Measurements from ENCODE around the gene SLC9A3. TPM values are rescaled to one million over a fixed set of nuclear protein-coding genes. Genes with fewer than 3 reads are reported as not detected.

The SLC9A3 gene
- total and polyA plus RNA-seq, 4 experiments from 2014 or later: 2.2 to 3.1 (median 2.8) TPM

DNA sequence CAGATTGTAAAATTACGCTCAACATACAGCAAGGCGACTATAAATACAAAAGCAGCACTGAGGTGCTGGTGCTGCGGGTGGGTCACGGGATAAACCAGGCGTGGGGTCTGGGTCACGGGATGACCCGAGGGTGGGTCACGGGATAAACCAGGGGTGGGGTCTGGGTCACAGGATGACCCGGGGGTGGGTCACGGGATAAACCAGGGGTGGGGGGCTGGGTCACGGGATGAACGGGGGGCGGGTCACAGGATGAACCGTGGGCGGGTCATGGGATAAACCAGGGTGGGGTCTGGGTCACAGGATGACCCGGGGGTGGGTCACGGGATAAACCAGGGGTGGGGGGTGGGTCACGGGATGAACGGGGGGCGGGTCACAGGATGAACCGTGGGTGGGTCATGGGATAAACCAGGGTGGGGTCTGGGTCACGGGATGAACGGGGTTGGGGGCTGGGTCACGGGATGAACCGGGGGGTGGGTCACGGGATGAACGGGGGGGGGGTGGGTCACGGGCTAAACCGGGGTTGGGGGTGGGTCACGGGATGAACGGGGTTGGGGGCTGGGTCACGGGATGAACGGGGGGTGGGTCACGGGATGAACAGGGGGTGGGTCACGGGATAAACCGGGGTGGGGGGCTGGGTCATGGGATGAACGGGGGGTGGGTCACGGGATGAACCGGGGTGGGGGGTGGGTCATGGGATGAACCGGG is 30.2 kb upstream of the SLC9A3 start:
- peaks cover 0 to 4% (median 2%) of the 10 kb centered on the region in 8 donors for H3K9me3 Mint-ChIP-seq
- Histone ChIP-seq H3K27ac (ENCODE audit: low read depth, low read length) (no peak overlapping the region), H3K4me1 (ENCODE audit: insufficient read depth, low read length) (no peaks in the 10 kb centered on the region), H3K36me3 (ENCODE audit: insufficient read depth, low read length) (no peaks in the 10 kb centered on the region), H3K27me3 (ENCODE audit: insufficient read depth, low read length) (no peaks in the 10 kb centered on the region), H3K9me3 (ENCODE audit: control insufficient read depth in 1 of 2, low read length in 2 of 2) (no peaks in the 10 kb centered on the region), H3K4me3 (ENCODE audit: low read length in 2 of 2) (no peak overlapping the region)
- no peak overlapping the region for H3K27ac Mint-ChIP-seq
- no peak overlapping the region for H3K4me3 Mint-ChIP-seq
- no peak for DNase-seq
- no peaks in the 10 kb centered on the region for H3K4me1 Mint-ChIP-seq
- intact Hi-C loops (cut with micrococcal nuclease): no loop called here
- ChIA-PET POLR2A (ENCODE audit: partially characterized antibody) (no interaction called here), CTCF (ENCODE audit: partially characterized antibody) (no interaction called here)
- H3K36me3 Mint-ChIP-seq: no peaks in the 10 kb centered on the region
- peaks cover 10 to 15% of the 10 kb centered on the region in 2 donors for H3K27me3 Mint-ChIP-seq

DNA sequence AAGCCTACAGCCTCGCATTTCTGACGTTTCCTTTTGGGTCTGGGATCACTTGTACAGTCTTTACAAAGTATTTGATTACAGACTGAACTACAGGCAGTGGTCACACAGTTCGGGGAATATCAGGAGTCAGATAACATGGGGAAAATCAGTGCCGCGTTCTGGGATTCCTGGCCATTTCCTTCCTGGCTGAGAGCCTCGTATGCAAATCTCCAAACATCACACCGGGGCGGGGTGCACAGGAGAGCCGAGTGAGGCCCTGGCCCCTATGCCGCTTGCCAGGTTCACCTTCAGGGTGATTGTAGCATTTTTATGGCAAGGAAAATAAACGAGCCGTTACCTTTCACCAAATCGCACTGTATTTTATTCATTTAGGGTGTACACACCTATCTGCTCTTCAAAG is 29.6 kb upstream of the SLC9A3 start:
- ChIA-PET POLR2A (ENCODE audit: partially characterized antibody) (no interaction called here), CTCF (ENCODE audit: partially characterized antibody) (no interaction called here)
- peaks cover 0 to 4% (median 1%) of the 10 kb centered on the region in 8 donors for H3K9me3 Mint-ChIP-seq
- no peaks in the 10 kb centered on the region for H3K4me1 Mint-ChIP-seq
- no peak overlapping the region for H3K4me3 ChIP-seq (ENCODE audit: low read length in 2 of 2)
- intact Hi-C loops (cut with micrococcal nuclease): no loop called here
- no peaks in the 10 kb centered on the region for H3K36me3 Mint-ChIP-seq
- H3K27ac ChIP-seq (ENCODE audit: low read depth, low read length): no peak overlapping the region
- H3K36me3 ChIP-seq (ENCODE audit: insufficient read depth, low read length): no peaks in the 10 kb centered on the region
- H3K27me3 ChIP-seq (ENCODE audit: insufficient read depth, low read length): no peaks in the 10 kb centered on the region
- H3K9me3 ChIP-seq (ENCODE audit: control insufficient read depth in 1 of 2, low read length in 2 of 2): no peaks in the 10 kb centered on the region
- no peak overlapping the region for H3K27ac Mint-ChIP-seq
- H3K4me3 Mint-ChIP-seq: no peak overlapping the region
- no peaks in the 10 kb centered on the region for H3K4me1 ChIP-seq (ENCODE audit: insufficient read depth, low read length)
- peaks cover 7 to 20% of the 10 kb centered on the region in 2 donors for H3K27me3 Mint-ChIP-seq
- peak in 1 of 5 donors; percentile 9 for DNase-seq

DNA sequence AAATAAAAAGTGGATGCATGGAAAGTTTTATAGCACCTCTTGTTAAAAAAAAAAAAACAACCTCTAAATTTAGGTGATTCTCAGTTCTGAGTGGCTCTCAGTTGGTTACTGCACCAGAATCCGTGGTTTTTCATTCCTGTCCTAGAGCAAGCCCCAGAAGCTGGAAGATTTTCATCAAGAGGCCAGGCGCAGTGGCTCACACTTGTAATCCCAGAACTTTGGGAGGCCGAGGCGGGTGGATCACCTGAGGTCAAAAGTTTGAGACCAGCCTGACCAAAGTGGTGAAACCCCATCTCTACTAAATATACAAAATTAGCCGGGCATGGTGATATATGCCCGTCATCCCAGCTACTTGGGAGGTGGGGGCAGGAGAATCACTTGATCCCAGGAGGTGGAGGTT is 27.2 kb upstream of the SLC9A3 start:
- H3K4me3 Mint-ChIP-seq: no peak overlapping the region

DNA sequence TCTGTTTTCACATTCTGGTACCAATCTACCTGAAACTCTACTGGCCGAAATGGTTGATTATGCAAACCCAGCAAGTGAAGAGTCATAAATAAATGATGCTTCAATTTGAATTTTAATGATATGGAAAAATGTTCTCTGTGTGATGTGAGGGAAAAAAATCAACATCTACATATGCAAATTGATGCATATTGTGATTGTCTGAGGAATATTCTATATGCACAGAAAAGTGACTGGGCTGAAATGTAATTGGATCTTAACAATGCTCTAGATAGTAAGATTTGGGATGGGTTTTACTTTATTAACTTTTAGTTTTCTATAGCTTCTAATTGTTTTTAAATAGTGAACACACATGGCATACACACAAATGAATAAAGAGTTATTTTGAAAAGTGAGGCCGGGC is 25.0 kb upstream of the SLC9A3 start:
- no peaks in the 10 kb centered on the region for H3K36me3 ChIP-seq (ENCODE audit: insufficient read depth, low read length)
- Mint-ChIP-seq H3K9me3 (peaks cover 0 to 4% (median 1%) of the 10 kb centered on the region in 8 donors), H3K4me3 (no peak overlapping the region), H3K4me1 (peaks cover 0 to 1% (median under 1%) of the 10 kb centered on the region in 4 donors), H3K27ac (no peak overlapping the region), H3K27me3 (peaks cover 10 to 22% of the 10 kb centered on the region in 2 donors), H3K36me3 (no peaks in the 10 kb centered on the region)
- intact Hi-C loops (cut with micrococcal nuclease): no loop called here
- peaks cover 4% of the 10 kb centered on the region for H3K27me3 ChIP-seq (ENCODE audit: insufficient read depth, low read length)
- ChIA-PET POLR2A (ENCODE audit: partially characterized antibody) (no interaction called here), CTCF (ENCODE audit: partially characterized antibody) (no interaction called here)
- no peaks in the 10 kb centered on the region for H3K9me3 ChIP-seq (ENCODE audit: control insufficient read depth in 1 of 2, low read length in 2 of 2)
- H3K27ac ChIP-seq (ENCODE audit: low read depth, low read length): no peak overlapping the region
- no peak overlapping the region for H3K4me3 ChIP-seq (ENCODE audit: low read length in 2 of 2)
- DNase-seq: no peak
- H3K4me1 ChIP-seq (ENCODE audit: insufficient read depth, low read length): peaks cover 6% of the 10 kb centered on the region

More for the DNA sequence above, 27.2 kb upstream of the SLC9A3 start:
- Mint-ChIP-seq H3K27me3 (peaks cover 10 to 22% of the 10 kb centered on the region in 2 donors), H3K4me1 (no peaks in the 10 kb centered on the region), H3K36me3 (no peaks in the 10 kb centered on the region), H3K9me3 (peaks cover 0 to 4% (median 1%) of the 10 kb centered on the region in 8 donors), H3K27ac (no peak overlapping the region)
- no peak overlapping the region for H3K4me3 ChIP-seq (ENCODE audit: low read length in 2 of 2)
- H3K27ac ChIP-seq (ENCODE audit: low read depth, low read length): no peak overlapping the region
- ChIA-PET CTCF (ENCODE audit: partially characterized antibody) (no interaction called here), POLR2A (ENCODE audit: partially characterized antibody) (no interaction called here)
- H3K27me3 ChIP-seq (ENCODE audit: insufficient read depth, low read length): peaks cover 4% of the 10 kb centered on the region
- H3K36me3 ChIP-seq (ENCODE audit: insufficient read depth, low read length): no peaks in the 10 kb centered on the region
- no peaks in the 10 kb centered on the region for H3K9me3 ChIP-seq (ENCODE audit: control insufficient read depth in 1 of 2, low read length in 2 of 2)
- intact Hi-C loops (cut with micrococcal nuclease): no loop called here
- DNase-seq: no peak
- no peaks in the 10 kb centered on the region for H3K4me1 ChIP-seq (ENCODE audit: insufficient read depth, low read length)

DNA sequence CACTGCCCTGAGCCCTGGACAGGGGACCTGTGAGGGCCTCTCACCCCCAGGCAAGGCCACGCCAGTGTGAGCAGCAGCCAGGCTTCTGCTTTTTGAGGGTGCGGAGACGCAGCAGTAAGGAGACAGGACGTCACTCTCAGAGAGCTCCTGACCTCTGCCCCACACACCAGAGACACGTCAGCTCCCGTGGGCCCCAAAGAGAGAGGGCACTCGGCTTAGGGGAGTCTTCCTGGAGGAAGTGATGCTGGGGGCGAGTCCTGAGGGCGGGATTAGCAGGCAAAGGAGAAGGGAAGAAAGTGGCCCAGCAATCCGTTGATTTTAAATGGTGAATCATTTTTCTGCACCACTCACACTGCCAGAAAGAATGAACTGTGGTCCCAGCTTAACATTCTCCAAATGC is 24.0 kb upstream of the SLC9A3 start:
- POLR2A ChIA-PET (ENCODE audit: partially characterized antibody): no interaction called here
- H3K27me3 ChIP-seq (ENCODE audit: insufficient read depth, low read length): peaks cover 4% of the 10 kb centered on the region
- H3K9me3 ChIP-seq (ENCODE audit: control insufficient read depth in 1 of 2, low read length in 2 of 2): no peaks in the 10 kb centered on the region
- Mint-ChIP-seq H3K9me3 (peaks cover 0 to 4% (median 1%) of the 10 kb centered on the region in 8 donors), H3K36me3 (no peaks in the 10 kb centered on the region), H3K4me3 (no peak overlapping the region), H3K27ac (no peak overlapping the region), H3K4me1 (peaks cover 4 to 10% (median 7%) of the 10 kb centered on the region in 4 donors), H3K27me3 (peaks cover 10 to 22% of the 10 kb centered on the region in 2 donors)
- intact Hi-C loops (cut with micrococcal nuclease): no loop called here
- H3K4me1 ChIP-seq (ENCODE audit: insufficient read depth, low read length): peaks cover 16% of the 10 kb centered on the region
- DNase-seq: no peak
- no peak overlapping the region for H3K4me3 ChIP-seq (ENCODE audit: low read length in 2 of 2)
- no peak overlapping the region for H3K27ac ChIP-seq (ENCODE audit: low read depth, low read length)
- no peaks in the 10 kb centered on the region for H3K36me3 ChIP-seq (ENCODE audit: insufficient read depth, low read length)
- CTCF ChIA-PET (ENCODE audit: partially characterized antibody): no interaction called here

DNA sequence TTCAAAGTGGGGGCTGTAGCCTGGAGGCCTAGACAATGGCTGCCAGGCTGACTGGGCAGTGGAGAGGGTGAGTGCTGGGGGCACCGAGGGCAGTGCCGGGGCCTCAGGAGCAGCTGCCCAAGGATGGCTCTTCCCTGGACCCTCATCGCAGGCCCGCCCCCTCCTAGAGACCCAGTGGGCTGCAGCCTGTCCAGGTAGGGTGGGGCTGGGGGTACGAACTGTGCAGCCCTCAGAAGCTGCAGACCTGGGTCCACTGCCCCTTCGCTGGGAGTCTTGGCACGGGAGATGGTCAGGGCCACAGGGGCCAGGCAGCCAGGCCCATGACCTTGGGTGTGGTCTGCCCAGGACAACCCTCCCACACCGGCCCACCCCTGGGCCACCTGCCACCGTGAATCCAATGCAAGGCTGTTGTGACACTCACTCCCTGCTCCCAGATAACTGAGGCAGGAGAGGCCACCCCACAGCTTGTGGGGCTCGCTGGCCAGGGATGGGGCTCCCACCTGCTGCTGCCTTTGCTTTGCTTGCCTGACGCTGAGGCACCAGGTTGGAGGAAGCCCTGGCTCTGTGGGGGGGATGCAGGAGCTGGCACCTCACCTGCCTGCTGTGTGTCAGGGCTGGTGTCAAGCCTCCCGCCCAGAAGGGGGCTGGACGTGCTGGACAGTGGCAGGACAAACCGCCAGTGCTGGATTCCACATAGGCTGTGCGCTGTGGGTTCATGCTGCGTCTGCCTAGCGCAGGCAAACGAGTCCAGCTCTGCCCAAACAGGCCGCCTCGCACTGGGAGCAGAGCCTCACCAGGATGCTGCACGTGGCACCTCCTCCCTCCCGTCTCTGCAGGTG is 23.1 kb upstream of the SLC9A3 start:
- intact Hi-C loops (cut with micrococcal nuclease): no loop called here
- CTCF ChIA-PET (ENCODE audit: partially characterized antibody): no interaction called here
- H3K9me3 Mint-ChIP-seq: peaks cover 0 to 4% (median 1%) of the 10 kb centered on the region in 8 donors
- Histone ChIP-seq H3K27me3 (ENCODE audit: insufficient read depth, low read length) (peaks cover 4% of the 10 kb centered on the region), H3K4me1 (ENCODE audit: insufficient read depth, low read length) (peaks cover 16% of the 10 kb centered on the region), H3K4me3 (ENCODE audit: low read length in 2 of 2) (no peak overlapping the region), H3K27ac (ENCODE audit: low read depth, low read length) (no peak overlapping the region), H3K9me3 (ENCODE audit: control insufficient read depth in 1 of 2, low read length in 2 of 2) (no peaks in the 10 kb centered on the region), H3K36me3 (ENCODE audit: insufficient read depth, low read length) (no peaks in the 10 kb centered on the region)
- DNase-seq: no peak
- H3K36me3 Mint-ChIP-seq: no peaks in the 10 kb centered on the region
- peaks cover 5 to 13% (median 8%) of the 10 kb centered on the region in 4 donors for H3K4me1 Mint-ChIP-seq
- peaks cover 10 to 22% of the 10 kb centered on the region in 2 donors for H3K27me3 Mint-ChIP-seq
- H3K27ac Mint-ChIP-seq: no peak overlapping the region
- no peak overlapping the region for H3K4me3 Mint-ChIP-seq
- POLR2A ChIA-PET (ENCODE audit: partially characterized antibody): no interaction called here

DNA sequence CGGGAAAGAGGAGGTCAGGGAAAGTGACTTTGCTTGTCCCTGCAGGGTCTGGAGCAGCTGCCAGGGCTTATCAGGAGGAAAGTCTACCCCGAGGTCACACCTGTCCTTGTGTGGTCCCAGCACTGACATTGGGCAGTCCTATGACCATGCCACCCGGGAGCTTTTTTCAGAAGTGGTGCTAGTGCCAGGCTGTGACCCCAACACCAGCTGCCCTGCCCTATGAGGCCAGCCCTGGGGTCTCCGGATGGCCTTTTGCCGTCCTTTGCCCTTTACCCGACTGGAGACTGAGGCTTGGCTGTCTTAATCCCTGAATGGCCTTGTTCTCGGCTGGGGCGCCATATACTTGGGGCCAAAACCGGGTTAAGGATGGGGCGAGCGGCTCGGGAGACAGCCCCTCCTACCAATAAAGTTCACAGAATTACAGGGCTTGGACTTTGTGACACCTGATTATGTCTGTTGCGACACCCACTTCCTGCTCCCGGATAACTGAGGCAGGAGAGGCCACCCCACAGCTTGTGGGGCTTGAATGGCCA is 22.2 kb upstream of the SLC9A3 start:
- no peak overlapping the region for H3K4me3 Mint-ChIP-seq
- no peak overlapping the region for H3K4me3 ChIP-seq (ENCODE audit: low read length in 2 of 2)
- ChIA-PET POLR2A (ENCODE audit: partially characterized antibody) (no interaction called here), CTCF (ENCODE audit: partially characterized antibody) (no interaction called here)
- no peak overlapping the region for H3K27ac Mint-ChIP-seq
- peaks cover 0 to 4% (median 1%) of the 10 kb centered on the region in 8 donors for H3K9me3 Mint-ChIP-seq
- peaks cover 10 to 24% of the 10 kb centered on the region in 2 donors for H3K27me3 Mint-ChIP-seq
- H3K4me1 Mint-ChIP-seq: peaks cover 5 to 13% (median 8%) of the 10 kb centered on the region in 4 donors
- DNase-seq: no peak
- intact Hi-C loops (cut with micrococcal nuclease): no loop called here
- peaks cover 16% of the 10 kb centered on the region for H3K4me1 ChIP-seq (ENCODE audit: insufficient read depth, low read length)
- no peaks in the 10 kb centered on the region for H3K36me3 ChIP-seq (ENCODE audit: insufficient read depth, low read length)
- no peak overlapping the region for H3K27ac ChIP-seq (ENCODE audit: low read depth, low read length)
- H3K9me3 ChIP-seq (ENCODE audit: control insufficient read depth in 1 of 2, low read length in 2 of 2): no peaks in the 10 kb centered on the region
- no peaks in the 10 kb centered on the region for H3K36me3 Mint-ChIP-seq
- H3K27me3 ChIP-seq (ENCODE audit: insufficient read depth, low read length): peaks cover 4% of the 10 kb centered on the region
